Activated T-cell treated with anti-CD3 and anti-CD28 coated beads, Interleukin-2, amount 50 U/mL, for 4 hours (primary cell): ENCODE measurements around the gene FIGNL2. TPM values are rescaled to one million over a fixed set of nuclear protein-coding genes. Genes with fewer than 3 reads are reported as not detected.
A peak's percentile ranks its signal among the peaks of the same experiment; 100 is the strongest.

Experiments used
- ATAC-seq, 2 donors: fragments of 200-7000 bp; cut with Tn5 transposase; one replicate each; pipeline ENCODE4 v1.10.0; 2021
- DNase-seq: peaks from one replicate; pipeline ENCODE4 v3.0.0-alpha.2; 2020
- H3K27me3 Mint-ChIP-seq: one replicate; pipeline ENCODE4 v1.8.0; 2021; ENCODE audit warnings: low read depth, mixed read lengths
- H3K36me3 Mint-ChIP-seq: one replicate; pipeline ENCODE4 v1.8.0; 2022; ENCODE audit warnings: mixed read lengths; ENCODE audit not compliant: insufficient read depth
- H3K4me1 Mint-ChIP-seq: one replicate; pipeline ENCODE4 v1.8.0; 2021; ENCODE audit warnings: low read depth, mixed read lengths
- H3K4me3 Mint-ChIP-seq: one replicate; pipeline ENCODE4 v1.8.0; 2021; ENCODE audit warnings: mild to moderate bottlenecking, moderate library complexity, mixed read lengths
- H3K9me3 Mint-ChIP-seq: one replicate; pipeline ENCODE4 v1.8.0; 2021; ENCODE audit warnings: mixed read lengths
- total RNA-seq, 3 donors: library from RNA; stranded (reverse); gene quantifications; one replicate each; pipeline ENCODE4 v1.2.1, GENCODE V29; 2021

Gene FIGNL2
- total RNA-seq, 3 donors from 2014 or later, result 0.54 to 0.69 (median 0.58) TPM

DNA sequence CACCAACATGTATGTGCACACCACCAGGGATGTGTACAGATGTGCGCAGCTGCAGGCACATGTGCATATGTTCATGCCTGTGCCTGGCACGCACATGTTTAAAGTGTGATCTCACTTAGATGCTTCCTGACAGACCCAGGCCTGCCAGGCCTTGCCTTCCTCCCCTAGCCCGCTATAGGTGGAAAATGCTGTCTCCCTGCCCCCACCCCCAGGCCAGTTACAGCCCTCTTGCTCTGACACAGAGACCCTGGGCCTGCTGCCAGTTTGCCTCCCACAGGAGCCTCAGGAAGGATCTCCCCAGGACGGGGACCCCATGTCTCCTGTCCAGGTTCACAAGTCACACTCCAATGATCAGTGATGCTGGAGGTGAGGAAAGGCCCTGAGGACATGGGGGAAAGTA is 21.6 kb downstream of the FIGNL2 start:
- no peak for ATAC-seq
- H3K27me3 Mint-ChIP-seq, result no peaks in the 10 kb centered on the region
- no peak for DNase-seq
- H3K36me3 Mint-ChIP-seq, result no peaks in the 10 kb centered on the region
- H3K9me3 Mint-ChIP-seq, result no peaks in the 10 kb centered on the region
- peaks cover 25% of the 10 kb centered on the region for H3K4me1 Mint-ChIP-seq
- H3K4me3 Mint-ChIP-seq, result no peak overlapping the region

GRCh38 chr12:51825216-51825615 is 23.3 kb downstream of the FIGNL2 start:
- H3K36me3 Mint-ChIP-seq, result no peaks in the 10 kb centered on the region
- H3K4me1 Mint-ChIP-seq, result peaks cover 25% of the 10 kb centered on the region
- DNase-seq (no peak), ATAC-seq (no peak)
- H3K27me3 Mint-ChIP-seq, result no peaks in the 10 kb centered on the region
- H3K9me3 Mint-ChIP-seq, result no peaks in the 10 kb centered on the region
- H3K4me3 Mint-ChIP-seq, result no peak overlapping the region

- DNase-seq, result no peak
- H3K4me3 Mint-ChIP-seq, result no peak overlapping the region
- peaks cover 31% of the 10 kb centered on the region for H3K4me1 Mint-ChIP-seq
- no peaks in the 10 kb centered on the region for H3K36me3 Mint-ChIP-seq
- H3K27me3 Mint-ChIP-seq, result peaks cover 4% of the 10 kb centered on the region
- no peaks in the 10 kb centered on the region for H3K9me3 Mint-ChIP-seq
- ATAC-seq, result no peak
These were observed 24.5 kb downstream of the FIGNL2 start for GRCh38 chr12:51823875-51824565.

GRCh38 chr12:51822956-51823355 is 25.6 kb downstream of the FIGNL2 start:
- no peak for DNase-seq
- H3K4me1 Mint-ChIP-seq, result peaks cover 23% of the 10 kb centered on the region
- H3K9me3 Mint-ChIP-seq, result no peaks in the 10 kb centered on the region
- H3K4me3 Mint-ChIP-seq, result peak overlapping the region; percentile 62
- H3K27me3 Mint-ChIP-seq, result peaks cover 4% of the 10 kb centered on the region
- no peaks in the 10 kb centered on the region for H3K36me3 Mint-ChIP-seq
- ATAC-seq, result no peak

DNA sequence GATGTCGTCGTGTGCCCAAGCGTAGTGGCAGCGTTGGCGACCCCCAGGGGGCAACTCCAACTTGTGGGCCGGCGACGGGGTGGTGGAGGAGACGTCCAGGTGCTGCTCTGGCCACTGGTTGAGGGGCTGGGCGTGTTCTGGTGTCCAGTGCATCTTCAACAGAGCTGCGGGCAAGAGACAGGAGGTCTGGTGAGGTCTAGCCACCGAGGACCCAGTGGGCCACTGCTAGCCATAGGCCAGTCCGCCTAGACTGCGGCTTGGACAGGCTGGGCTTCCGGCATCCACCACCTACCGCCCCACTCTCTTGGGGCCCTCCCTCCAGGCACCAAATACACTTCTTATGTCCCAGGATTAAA is 26.3 kb downstream of the FIGNL2 start:
- Mint-ChIP-seq H3K4me3 (peak overlapping the region; percentile 62), H3K36me3 (no peaks in the 10 kb centered on the region), H3K9me3 (no peaks in the 10 kb centered on the region), H3K27me3 (peaks cover 4% of the 10 kb centered on the region), H3K4me1 (peaks cover 15% of the 10 kb centered on the region)
- DNase-seq, result no peak
- no peak for ATAC-seq

- peaks cover 12% of the 10 kb centered on the region for H3K4me1 Mint-ChIP-seq
- no peaks in the 10 kb centered on the region for H3K36me3 Mint-ChIP-seq
- peak overlapping the region; percentile 62 for H3K4me3 Mint-ChIP-seq
- DNase-seq (peak; percentile 41), ATAC-seq (peak; percentile 16 to 27)
- peaks cover 4% of the 10 kb centered on the region for H3K27me3 Mint-ChIP-seq
- no peaks in the 10 kb centered on the region for H3K9me3 Mint-ChIP-seq
These were observed 26.9 kb downstream of the FIGNL2 start for GRCh38 chr12:51821440-51822260.

DNA sequence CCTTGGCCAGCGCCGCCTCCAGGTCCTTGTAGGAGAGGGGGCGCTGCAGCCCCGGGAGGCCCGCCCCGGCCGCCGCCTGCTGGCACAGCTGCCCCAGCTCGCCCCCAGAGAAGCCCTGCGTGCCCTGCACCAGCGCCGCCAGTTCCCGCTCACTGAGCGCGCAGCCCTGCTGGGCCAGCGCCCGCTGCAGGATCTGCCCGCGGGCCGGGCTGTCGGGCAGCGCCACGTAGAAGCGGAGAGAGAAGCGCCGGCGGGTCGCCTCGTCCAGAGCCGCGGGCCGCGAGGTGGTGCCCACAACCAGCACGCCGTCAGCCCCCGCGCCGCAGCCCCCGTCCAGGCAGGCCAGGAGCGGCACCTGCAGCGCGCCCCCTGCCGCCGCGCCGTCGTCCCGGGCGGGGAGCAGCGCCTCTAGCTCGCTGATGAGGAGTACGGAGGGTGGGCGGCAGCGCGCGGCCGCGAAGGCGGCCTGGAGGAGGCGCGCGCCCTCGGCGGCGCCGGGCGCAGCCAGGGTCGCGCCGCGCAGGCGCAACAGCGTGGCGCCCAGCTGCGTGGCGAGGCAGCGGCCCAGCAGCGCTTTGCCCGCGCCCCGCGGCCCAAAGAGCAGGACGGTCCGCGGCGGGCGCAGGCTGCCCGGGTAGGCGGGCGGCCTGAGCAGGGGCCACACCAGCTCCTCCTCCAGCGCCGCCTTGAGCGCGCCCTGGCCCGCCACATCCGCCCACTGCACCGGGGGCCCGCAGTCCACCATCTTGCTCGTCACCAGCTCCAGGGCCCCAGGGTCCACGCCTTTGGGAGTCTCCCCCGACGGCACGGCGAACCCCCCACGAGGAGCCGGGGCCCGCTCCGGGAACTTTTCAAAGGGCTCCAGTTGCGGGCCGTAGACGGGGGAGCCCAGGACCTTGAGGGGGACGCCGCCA is 27.7 kb downstream of the FIGNL2 start:
- Mint-ChIP-seq H3K4me3 (peak overlapping the region; percentile 61), H3K36me3 (no peaks in the 10 kb centered on the region), H3K4me1 (peaks cover 12% of the 10 kb centered on the region), H3K9me3 (no peaks in the 10 kb centered on the region), H3K27me3 (peaks cover 4% of the 10 kb centered on the region)
- DNase-seq (peak; percentile 80), ATAC-seq (peak; percentile 88)

DNA sequence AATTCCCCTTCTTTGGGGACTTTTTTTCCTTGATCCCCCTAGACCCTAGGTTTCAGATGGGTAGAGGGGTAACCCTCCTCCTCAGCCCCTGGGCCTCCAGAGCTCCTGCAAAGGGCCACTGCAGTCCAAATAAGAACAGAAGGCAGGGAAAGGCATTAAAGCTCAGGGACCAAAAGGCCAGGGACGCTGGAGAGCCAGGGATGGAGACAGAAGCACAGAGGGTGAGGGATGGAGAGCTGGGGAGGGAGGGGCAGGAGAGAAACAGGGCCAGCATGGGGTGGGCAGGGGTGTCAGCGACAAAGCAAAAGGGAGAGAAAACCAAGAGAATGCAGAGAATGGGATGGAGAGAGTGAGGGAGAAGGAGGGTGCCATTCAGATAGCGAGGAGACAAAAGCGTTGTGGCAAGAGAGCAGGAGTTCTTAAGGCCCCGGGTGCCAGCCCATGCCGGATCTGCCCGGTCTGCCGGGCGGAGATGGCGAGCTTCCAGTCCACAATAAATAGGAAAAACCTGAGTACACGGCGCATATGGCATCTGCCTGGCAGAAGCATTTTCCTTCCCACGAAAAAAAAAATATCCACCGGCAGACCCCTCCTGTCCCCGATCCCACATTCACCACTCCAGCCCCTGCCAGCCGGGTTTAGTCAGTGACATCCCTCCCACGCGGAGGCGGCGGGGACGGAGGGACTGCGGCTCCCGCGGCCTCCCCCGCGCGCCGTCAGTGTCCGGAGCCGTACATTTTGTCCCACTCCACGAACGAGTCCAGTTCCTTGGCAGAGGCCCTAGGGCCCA is 28.6 kb downstream of the FIGNL2 start:
- no peak for DNase-seq
- Mint-ChIP-seq H3K27me3 (peaks cover 9% of the 10 kb centered on the region), H3K9me3 (no peaks in the 10 kb centered on the region), H3K4me3 (peak overlapping the region; percentile 61), H3K36me3 (no peaks in the 10 kb centered on the region), H3K4me1 (peaks cover 20% of the 10 kb centered on the region)
- ATAC-seq, result no peak

DNA sequence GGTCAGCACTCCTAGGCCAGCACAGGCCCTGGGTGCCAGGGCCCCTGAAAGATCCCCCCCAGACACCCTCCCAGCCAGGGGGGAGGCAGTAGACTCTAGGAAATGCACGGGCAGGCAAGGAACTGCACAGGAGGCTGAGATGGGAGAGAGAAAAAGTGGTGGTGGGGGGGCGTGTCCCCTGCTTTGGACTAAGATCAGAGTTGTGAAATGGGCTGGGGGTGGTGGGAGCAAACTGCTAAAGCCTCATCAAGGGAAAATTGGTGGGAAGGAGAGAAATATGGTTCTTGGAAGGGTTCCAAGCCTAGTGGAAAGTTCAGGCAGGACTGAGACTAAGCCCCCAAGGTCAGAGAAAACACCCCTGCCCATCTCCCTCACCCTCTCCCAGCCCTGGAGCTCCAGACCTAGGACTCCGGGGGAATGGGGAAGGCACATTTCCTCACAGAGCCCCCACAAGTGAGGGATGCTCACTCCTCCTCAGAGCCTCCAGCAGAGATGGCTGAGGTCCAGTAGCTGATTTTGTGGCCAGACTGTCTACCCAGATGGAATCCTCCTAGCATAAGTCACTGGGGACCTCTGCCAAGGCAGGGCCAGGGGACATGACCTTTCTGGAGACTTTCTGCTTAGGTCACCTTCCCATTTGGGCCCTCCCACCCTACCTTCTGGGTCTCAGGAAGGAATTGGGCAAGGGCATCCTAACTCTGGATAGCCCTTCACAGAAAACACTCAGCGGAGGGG is 29.8 kb downstream of the FIGNL2 start:
- DNase-seq (no peak), ATAC-seq (no peak)
- peaks cover 9% of the 10 kb centered on the region for H3K27me3 Mint-ChIP-seq
- H3K4me3 Mint-ChIP-seq, result no peak overlapping the region
- H3K36me3 Mint-ChIP-seq, result no peaks in the 10 kb centered on the region
- H3K9me3 Mint-ChIP-seq, result no peaks in the 10 kb centered on the region
- H3K4me1 Mint-ChIP-seq, result peaks cover 20% of the 10 kb centered on the region

DNA sequence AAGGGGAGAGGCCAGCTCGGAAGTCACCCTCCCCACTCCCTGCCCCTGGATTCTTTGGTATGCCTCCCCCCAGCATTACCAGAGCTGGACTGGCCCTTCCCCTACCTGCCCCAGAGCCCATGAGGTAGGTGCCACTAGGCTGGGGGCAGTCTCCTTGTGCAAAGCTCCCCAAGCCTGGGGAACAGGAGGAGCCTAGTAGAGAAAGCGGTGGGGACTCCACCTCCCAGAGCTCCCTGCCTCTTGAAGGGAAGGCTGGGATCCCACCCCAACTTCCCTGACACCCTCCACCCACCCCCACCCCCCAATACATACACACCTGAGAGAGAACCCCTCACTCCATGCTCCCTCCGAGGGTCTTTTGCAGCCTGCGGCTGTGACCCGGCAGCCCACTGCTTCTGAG is 30.4 kb downstream of the FIGNL2 start:
- no peak for ATAC-seq
- no peak overlapping the region for H3K4me3 Mint-ChIP-seq

GRCh38 chr12:51817027-51817953 is 31.2 kb downstream of the FIGNL2 start:
- no peaks in the 10 kb centered on the region for H3K9me3 Mint-ChIP-seq
- H3K27me3 Mint-ChIP-seq, result peaks cover 9% of the 10 kb centered on the region
- no peaks in the 10 kb centered on the region for H3K36me3 Mint-ChIP-seq
- peaks cover 16% of the 10 kb centered on the region for H3K4me1 Mint-ChIP-seq
- no peak overlapping the region for H3K4me3 Mint-ChIP-seq
- DNase-seq (no peak), ATAC-seq (no peak)

More for the DNA sequence above, 30.4 kb downstream of the FIGNL2 start:
- peaks cover 18% of the 10 kb centered on the region for H3K4me1 Mint-ChIP-seq
- H3K36me3 Mint-ChIP-seq, result no peaks in the 10 kb centered on the region
- no peak for DNase-seq
- peaks cover 9% of the 10 kb centered on the region for H3K27me3 Mint-ChIP-seq
- no peaks in the 10 kb centered on the region for H3K9me3 Mint-ChIP-seq

DNA sequence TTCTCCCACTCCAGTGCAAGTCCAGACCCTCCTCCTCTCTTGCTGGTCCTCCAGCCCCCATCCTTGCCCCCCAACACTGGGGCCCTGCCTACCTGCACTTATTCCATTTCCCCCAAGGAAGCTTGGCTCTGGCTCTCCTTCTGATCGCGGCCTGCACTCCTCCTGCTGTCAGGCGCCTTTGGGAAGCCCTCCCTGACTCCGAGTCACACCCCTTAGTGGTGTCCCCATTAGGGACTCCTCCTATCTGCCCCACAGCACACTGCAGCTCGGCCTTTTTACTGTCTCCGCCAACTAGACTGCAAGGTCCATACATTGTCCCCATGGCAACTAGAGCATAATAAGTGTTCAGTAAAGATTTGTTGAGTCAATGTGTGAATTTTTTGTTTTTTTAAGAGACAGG is 32.9 kb downstream of the FIGNL2 start:
- ATAC-seq, result no peak
- Mint-ChIP-seq H3K4me3 (peak overlapping the region; percentile 70), H3K4me1 (peaks cover 13% of the 10 kb centered on the region), H3K36me3 (no peaks in the 10 kb centered on the region), H3K9me3 (no peaks in the 10 kb centered on the region), H3K27me3 (peaks cover 9% of the 10 kb centered on the region)
- no peak for DNase-seq
